GM21619 (cell line): ENCODE data around the gene LASP1NB.
A peak's percentile ranks its signal among the peaks of the same experiment; 100 is the strongest.
"Not testable (repeated sequence)": the region's sequence is repeated elsewhere in the genome, so short reads cannot be mapped to it uniquely, and the experiment has no call there.

Experiments used
- ATAC-seq: cut with Tn5 transposase; IDR thresholded peaks from one replicate; pipeline ENCODE4 v1.9.1; 2021; ENCODE audit not compliant: unreplicated experiment

Gene LASP1NB

DNA sequence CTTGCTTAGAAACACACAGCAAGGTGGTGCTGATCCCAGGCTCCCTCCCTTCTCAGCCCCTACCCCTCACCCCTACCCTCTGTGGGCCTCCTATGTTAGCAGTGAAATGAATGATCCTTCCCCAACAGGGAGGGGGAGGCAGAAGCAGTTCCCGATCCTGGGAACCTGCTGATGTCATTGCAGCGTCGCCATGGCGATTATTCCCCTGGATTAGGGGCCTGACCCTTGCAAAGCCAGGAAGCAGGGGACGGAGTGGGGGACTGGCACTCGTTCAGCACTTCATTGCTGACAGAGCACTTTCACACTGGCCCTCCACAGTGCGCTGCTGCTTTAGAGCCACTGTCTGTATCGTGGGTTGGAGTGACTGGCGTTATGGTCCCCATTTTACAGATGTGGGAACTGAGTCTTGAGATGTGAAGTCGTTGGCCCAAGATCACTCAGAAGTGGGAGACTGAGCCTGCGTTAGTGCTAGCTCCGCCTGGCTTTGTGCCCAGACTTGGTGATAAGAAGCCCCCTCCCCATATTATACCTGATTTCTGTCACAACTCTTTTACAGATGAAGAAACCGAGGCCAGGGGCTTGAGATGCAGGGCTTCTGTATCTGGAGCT, 29.0 kb upstream of the LASP1NB start:
- ATAC-seq = no peak

GRCh38 chr17:38897176-38897575, 28.2 kb upstream of the LASP1NB start:
- no peak for ATAC-seq

- no peak for ATAC-seq
Observed at GRCh38 chr17:38897671-38898290, 27.6 kb upstream of the LASP1NB start.

DNA sequence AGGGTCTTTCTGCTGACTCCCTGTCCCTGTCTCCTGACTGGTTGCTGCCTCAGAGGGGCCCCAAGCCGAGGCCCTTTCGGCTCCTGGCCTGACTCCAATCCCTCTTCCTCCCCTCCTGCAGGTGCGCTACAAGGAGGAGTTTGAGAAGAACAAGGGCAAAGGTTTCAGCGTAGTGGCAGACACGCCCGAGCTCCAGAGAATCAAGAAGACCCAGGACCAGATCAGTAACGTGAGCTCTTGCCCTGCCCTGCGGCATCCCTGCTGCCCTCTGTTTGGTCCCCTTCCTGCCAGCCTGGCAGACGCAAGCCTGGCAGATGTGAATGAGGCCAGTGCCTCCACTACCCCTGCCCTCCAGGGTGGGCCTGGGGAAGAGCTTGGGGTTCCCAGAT, 27.1 kb upstream of the LASP1NB start:
- peak; percentile 10 for ATAC-seq

GRCh38 chr17:38898812-38899348, 26.5 kb upstream of the LASP1NB start:
- ATAC-seq = peak; percentile 88

DNA sequence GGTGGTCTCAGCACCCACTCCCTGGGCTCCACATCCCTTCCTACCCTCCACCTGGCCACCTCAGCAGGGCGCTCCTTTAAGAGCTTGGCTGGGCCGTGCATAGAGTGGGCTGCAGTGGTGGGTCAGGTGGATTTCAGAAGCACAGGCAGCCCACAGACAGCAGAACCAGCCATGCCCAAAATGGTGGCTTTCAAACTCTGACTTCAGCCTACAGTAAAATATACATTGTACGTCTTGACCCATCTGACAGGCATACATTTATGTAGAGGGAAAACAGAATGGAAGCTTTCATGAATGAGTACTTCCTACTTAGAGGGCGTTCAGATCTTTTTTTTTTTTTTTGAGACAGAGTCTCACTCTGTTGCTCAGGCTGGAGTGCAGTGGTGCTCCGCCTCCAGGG, 26.0 kb upstream of the LASP1NB start:
- ATAC-seq = no peak

DNA sequence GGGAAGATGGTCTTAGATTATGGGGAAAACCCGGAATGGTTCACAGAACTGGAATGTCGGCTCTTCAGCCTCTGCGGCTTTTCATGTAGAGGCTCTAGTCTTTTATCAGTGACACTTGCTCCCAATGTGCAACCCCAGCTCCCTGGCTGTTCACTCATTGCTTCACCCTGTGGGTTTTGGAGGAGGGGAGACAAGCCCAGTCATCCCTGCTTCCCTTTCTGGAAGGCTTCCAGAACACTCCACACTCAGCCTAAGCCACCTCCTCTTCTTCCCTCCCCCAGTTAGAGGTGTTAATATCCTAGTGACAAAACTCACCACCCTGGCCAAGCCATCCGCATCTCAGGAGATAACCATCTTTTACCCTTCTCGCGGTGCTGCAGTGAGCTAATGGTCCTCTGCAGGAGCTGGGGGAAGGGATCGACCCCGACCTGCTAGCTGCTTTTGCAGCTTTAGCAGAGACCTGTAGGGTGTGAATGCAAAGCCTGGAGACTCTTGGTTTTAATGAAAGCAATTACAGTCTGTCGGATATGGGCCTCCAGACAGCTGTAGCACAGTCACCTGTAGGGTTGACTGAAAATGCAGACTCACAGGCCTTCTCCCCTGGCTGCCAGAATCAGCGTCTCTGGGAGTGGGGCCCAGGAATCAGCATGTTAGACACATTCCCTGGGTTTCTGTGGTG, 24.3 kb upstream of the LASP1NB start:
- ATAC-seq = no peak

- no peak for ATAC-seq
Observed at GRCh38 chr17:38903404-38903803, 22.0 kb upstream of the LASP1NB start.

- no peak for ATAC-seq
Observed at GRCh38 chr17:38904892-38905291, 20.5 kb upstream of the LASP1NB start.

DNA sequence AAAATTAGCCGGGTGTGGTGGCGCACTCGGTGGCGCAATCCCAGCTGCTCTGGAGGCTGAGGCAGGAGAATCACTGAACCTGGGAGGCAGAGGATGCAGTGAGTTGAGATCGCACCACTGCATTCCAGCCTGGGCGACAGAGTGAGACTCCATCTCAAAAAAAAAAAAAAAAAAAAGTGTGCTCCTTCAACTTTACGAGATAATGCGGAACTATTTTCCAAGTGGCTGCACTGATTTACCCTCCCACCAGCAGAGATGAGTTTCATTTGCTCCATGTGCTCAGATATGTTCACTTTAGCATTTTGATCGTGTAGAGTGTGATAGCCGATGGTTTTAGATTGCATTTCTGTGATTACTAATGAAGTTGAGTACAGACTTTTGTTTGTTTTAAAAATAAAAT, 20.0 kb upstream of the LASP1NB start:
- no peak for ATAC-seq

GRCh38 chr17:38906460-38907228, 18.8 kb upstream of the LASP1NB start:
- ATAC-seq = no peak

DNA sequence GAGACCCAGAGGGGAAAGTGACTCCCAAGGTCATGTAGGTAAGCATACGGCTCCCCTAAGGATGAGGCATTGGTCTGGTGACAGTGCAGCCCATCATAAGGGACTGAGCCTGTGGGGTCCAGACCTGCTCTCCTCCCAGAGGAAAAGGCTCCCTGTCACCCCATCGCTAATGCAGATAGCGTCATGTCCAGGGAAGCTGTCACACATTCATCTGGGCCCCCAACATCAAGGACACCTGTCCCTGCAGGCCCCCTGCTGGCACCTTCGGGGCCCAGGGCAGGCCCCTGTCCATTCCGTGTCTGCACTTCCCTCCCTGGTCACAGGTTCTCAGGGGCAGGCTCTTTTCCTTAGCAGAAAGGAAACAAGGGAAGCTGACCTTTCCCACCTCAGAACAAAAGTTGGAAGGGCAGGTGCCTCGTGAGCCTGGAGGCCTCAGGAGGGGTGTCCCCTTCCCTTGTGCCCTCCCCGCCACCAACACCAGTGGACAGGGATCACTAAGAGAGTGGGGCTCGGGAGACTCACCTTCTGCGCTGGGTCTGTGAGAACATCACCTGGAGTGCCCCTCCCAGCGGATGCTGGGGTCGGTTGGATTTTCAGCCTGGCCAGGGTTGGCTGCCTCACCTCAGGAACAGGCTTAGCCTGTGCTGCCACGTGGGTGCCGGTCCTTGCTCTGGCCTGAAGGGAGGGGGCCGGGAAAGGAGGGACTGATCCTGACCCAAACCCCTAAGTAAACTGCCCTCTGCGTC, 17.3 kb upstream of the LASP1NB start:
- no peak for ATAC-seq

DNA sequence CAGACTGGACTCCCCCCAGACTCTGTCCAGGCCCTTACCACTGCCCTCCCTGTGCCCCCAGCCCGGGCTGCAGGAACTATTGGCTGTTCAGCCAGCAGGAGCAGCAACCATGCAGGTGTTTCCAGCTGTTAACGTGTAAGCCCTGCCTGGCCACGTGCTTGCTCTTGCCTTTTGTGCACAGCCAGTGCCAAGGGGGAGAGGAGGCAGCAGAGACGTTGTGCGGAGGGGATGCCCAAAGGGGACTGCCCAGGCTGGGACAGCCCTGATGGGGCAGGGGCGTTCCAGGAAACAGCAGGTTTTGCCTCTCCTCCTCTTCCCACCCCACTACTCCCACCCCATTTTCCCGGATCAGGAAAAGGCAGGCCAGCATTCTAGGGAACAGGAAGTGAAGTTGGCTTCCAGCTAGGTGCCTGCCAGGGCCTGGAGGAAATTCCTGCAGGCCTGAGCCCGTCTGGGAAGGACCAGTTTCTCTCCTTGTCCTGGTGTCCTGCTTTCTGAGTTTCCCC, 16.7 kb upstream of the LASP1NB start:
- no peak for ATAC-seq

DNA sequence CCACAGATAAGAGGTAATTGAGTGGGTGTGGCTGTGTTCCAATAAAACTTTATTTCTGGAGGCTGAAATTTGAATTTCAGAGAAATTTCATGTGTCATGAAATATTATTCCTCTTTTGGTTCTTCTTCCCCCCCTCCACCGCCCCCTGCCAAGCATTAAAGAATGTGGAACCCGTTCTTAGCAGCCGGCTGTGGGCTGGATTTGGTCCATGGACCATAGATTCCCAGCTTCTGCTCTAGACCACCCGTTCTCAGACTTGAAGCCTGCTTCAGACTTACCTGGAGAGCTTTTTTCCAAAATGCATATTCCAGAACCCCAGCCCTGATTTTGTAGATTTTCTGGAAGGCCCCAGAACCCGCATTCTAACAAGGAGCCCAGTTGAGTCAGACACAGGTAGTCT, 15.1 kb upstream of the LASP1NB start:
- no peak for ATAC-seq

GRCh38 chr17:38911081-38911730, 14.2 kb upstream of the LASP1NB start:
- ATAC-seq = no peak

- ATAC-seq = not testable (repeated sequence)
Observed at GRCh38 chr17:38911731-38912081, 13.7 kb upstream of the LASP1NB start.

GRCh38 chr17:38912221-38912813, 13.1 kb upstream of the LASP1NB start:
- no peak for ATAC-seq

GRCh38 chr17:38914741-38915638, 10.4 kb upstream of the LASP1NB start:
- ATAC-seq = no peak

GRCh38 chr17:38915639-38915995, 9.8 kb upstream of the LASP1NB start:
- no peak for ATAC-seq
